ENCODE data around the gene OAS1.
"Not testable (repeated sequence)": the region's sequence is repeated elsewhere in the genome, so short reads cannot be mapped to it uniquely, and the experiment has no call there.

Gene OAS1

DNA sequence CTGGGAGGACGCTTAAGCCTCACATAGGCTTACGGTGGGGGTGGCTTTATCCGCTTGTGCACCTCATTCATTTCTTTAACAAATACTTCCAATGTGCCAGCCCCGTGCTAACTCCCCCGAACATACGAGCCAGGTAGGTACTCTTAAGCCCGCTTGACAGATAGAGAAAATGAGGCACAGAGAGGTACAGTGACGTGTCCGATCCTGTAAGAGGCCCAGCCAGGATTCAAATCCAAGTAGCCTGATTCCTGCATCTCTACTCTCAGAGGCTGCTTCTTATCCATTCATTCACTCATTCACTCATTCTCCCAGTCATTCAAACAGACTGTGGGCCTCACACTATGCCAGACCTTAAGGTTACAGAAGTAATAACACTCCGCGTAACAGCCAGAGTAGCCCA is 32.0 kb downstream of the OAS1 start:
- no peak for DNase-seq

GRCh38 chr12:112939761-112940381 is 33.1 kb downstream of the OAS1 start:
- no peak for DNase-seq

GRCh38 chr12:112941528-112942335 is 35.0 kb downstream of the OAS1 start:
- DNase-seq = no peak

- DNase-seq = no peak
Observed at GRCh38 chr12:112942572-112942971, 35.8 kb downstream of the OAS1 start.

DNA sequence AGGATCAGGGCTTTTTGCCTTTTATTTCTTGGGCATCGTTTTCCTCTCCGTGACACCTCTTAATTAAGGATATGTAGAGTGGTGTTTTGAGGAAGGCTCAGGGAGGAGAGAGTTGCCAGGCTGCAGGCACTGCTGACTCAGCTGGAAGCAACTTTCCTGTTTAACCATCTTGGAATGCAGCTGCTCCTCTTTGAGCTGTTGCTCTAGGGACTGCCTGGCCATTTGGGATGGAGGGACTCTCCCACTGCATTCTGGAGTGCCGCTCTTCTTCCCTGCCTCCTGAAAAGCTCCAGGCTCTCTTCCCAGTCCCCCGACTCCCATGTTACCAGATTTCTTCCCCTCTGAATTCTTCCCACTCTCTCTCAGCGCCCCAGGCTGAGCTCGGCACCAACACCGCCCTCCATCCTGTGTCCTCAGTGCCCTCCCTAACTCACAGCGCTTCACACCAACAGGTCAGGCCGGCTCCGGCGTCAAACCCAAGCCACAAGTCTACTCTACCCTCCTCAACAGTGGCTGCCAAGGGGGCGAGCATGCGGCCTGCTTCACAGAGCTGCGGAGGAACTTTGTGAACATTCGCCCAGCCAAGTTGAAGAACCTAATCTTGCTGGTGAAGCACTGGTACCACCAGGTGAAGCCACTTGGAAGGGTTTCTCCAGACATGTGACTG is 37.4 kb downstream of the OAS1 start:
- DNase-seq = no peak

DNA sequence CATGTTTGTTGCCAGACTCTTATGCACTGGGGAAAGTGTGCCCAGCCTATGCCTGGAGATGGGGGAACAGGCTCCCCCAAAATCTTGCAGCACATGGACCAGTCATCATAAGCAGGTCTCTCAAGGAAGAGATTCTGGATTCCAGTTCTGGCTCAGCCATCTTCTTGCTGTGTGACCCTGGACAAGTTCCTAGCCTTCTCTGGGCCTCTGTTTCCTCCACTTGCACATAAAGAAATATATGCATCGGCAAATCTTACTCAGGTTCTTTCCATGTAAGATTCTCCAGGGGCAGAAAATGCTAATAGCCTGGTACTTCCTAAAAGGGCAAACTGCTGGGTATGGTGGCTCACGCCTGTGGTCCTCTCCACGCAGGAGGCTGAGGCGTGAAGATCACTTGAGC is 38.8 kb downstream of the OAS1 start:
- DNase-seq = no peak

- no peak for DNase-seq
Observed at GRCh38 chr12:112946236-112947000, 39.7 kb downstream of the OAS1 start.

- DNase-seq = no peak
Observed at GRCh38 chr12:112947314-112947713, 40.6 kb downstream of the OAS1 start.

GRCh38 chr12:112947761-112948160 is 41.0 kb downstream of the OAS1 start:
- DNase-seq = no peak

GRCh38 chr12:112948806-112949205 is 42.0 kb downstream of the OAS1 start:
- DNase-seq = no peak

GRCh38 chr12:112950701-112951100 is 43.9 kb downstream of the OAS1 start:
- no peak for DNase-seq

DNA sequence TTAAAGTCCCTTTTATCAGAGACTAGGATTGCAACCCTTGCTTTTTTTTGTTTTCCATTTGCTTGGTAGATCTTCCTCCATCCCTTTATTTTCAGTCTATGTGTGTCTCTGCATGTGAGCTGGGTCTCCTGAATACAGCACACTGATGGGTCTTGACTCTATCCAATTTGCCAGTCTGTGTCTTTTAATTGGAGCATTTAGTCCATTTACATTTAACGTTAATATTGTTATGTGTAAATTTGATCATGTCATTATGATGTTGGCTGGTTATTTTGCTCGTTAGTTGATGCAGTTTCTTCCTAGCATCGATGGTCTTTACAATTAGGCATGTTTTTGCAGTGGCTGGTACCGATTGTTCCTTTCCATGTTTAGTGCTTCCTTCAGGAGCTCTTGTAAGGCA is 50.4 kb downstream of the OAS1 start:
- not testable (repeated sequence) for DNase-seq

DNA sequence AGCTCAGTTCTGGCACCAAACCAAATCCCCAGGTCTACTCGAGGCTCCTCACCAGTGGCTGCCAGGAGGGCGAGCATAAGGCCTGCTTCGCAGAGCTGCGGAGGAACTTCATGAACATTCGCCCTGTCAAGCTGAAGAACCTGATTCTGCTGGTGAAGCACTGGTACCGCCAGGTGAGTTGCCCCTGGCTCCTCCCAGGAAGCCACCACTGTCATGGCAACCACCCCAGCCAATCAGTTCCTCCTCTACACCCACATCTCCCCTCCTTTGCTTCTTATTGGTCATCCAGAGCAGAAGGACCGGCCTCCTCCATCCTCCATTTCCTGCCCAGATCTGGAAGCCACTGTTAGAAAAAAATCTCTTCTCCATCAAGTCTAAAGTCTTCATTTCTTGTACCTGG is 54.3 kb downstream of the OAS1 start:
- no peak for DNase-seq

GRCh38 chr12:112961536-112961935 is 54.8 kb downstream of the OAS1 start:
- no peak for DNase-seq

GRCh38 chr12:112962561-112962960 is 55.8 kb downstream of the OAS1 start:
- no peak for DNase-seq

- DNase-seq = no peak
Observed at GRCh38 chr12:112963227-112963861, 56.6 kb downstream of the OAS1 start.

DNA sequence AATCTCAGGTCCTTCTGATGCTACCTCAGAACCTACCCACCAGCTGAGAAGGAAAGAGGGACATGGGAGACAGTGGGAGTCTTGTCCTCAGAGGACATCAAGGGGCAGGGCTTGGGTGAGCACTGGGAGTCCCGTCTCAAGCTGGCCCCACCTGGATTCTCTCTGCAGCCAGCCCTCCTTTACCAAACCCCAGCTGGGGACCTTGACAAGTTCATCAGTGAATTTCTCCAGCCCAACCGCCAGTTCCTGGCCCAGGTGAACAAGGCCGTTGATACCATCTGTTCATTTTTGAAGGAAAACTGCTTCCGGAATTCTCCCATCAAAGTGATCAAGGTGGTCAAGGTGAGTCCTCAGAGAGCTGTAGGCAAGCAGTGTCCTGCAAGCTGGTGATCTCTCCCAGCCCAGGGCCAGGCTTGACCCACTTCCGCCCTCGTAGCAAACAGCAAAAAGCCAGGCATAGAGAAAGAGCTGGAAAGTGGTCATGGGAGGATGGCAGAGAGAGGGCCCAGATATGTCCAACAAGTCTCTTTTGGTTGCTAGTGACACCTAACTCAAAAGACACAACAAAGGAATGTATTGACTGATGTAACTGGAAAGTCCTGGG is 57.4 kb downstream of the OAS1 start:
- no peak for DNase-seq

DNA sequence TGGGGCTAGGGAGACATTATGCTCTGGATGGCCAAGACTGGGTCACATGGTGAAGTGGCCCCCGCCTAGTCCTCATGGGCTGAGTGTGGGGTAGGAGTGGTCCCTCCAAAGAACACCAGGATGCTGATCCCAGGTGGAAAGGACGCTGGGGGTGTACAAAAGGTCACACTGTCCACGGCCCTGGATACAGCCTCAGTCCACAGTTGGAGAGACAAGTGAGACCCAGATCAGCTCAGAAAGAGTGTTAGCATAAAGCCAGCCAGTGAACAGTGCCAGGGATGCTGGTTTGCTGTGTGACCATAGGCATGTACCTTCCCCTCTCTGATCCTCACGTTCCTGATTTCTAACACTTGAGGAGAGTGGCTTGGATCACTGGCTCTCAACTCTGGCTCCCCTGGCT is 58.2 kb downstream of the OAS1 start:
- DNase-seq = no peak

DNA sequence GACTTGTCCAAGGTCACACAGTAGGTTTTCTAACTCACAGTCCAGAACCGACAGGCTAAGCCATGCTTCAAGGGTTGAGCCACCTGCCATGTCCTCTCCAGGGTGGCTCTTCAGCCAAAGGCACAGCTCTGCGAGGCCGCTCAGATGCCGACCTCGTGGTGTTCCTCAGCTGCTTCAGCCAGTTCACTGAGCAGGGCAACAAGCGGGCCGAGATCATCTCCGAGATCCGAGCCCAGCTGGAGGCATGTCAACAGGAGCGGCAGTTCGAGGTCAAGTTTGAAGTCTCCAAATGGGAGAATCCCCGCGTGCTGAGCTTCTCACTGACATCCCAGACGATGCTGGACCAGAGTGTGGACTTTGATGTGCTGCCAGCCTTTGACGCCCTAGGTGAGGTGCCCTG is 58.9 kb downstream of the OAS1 start:
- DNase-seq = no peak

DNA sequence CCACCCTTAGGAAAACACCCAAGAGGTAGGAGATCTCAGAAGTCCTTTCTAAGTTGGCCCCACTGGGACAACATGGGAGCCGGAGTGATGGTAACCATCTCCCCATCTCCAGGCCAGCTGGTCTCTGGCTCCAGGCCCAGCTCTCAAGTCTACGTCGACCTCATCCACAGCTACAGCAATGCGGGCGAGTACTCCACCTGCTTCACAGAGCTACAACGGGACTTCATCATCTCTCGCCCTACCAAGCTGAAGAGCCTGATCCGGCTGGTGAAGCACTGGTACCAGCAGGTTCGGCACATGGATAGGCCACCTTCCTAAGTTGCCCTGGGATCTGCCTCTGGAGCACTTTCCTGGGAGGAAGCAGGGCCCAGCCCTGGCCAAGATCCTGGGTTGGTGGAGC is 60.5 kb downstream of the OAS1 start:
- DNase-seq = no peak

GRCh38 chr12:112967858-112968257 is 61.1 kb downstream of the OAS1 start:
- DNase-seq = no peak

Measured in stimulated activated naive CD4-positive, alpha-beta T cell treated with Interleukin-2 at 50 U/mL for 16 hours (primary cell).